GM21381 (cell line): ENCODE results near the gene CTPS2.

Experiments used
- ATAC-seq: cut with Tn5 transposase; IDR thresholded peaks from one replicate; pipeline ENCODE4 v1.9.1; 2021; ENCODE audit warnings: mild to moderate bottlenecking, moderate library complexity; ENCODE audit not compliant: unreplicated experiment

Gene CTPS2

DNA sequence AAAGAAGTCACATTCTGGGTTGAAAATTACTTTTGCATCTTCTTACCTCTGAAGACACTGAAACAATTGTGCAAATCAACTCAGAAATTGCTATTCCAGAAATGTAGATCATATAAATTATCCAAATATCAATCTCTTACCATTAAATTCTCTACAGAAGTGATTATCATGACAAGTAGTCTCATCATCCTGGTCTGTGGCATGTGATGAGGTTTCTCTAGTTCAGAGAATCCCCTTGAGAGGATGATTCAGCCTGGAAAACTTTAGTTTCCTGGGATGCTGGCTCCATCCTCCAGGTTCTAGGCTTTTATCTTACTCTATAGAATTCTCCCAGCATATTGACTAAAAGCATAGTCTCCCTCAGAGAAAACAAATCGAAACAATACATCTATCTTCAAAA is 138.7 kb downstream of the CTPS2 start:
- ATAC-seq: no peak

DNA sequence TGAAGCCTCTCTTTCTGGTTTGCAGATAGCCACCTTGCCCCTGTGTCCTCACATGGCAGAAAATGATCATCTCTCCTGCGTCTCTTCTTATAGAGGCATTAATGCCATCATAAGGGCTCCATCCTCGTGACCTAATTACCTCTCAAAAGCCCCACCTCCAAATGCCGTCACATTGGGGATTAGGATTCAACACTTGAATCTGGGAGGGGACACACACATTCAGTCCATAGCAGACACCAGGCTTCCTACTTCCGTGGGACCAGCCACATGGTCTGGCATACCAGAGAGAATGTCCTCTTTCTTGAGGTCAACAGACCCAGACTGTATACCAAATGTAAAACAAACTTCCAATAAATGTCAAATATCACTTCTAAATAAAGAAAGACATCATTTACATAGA is 144.8 kb downstream of the CTPS2 start:
- ATAC-seq: no peak

DNA sequence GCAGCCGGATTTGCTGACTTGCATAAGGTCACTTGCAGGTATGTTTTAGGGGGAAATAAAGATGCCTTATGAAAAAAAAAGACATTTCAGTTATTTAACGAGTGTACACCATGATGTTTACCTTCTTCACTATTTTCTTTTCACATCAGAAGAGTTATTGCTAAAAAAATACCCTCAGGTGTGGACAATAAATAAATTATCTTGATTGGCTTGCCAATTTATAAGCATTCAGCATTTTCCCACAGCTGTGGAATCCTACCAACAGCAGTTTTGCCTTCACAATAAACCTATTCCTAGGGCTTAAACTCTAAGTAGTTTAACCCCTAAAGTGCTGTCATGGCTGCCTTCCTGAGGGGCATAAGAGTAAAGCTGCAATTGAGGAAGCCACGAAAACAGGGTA is 145.9 kb downstream of the CTPS2 start:
- ATAC-seq: no peak

DNA sequence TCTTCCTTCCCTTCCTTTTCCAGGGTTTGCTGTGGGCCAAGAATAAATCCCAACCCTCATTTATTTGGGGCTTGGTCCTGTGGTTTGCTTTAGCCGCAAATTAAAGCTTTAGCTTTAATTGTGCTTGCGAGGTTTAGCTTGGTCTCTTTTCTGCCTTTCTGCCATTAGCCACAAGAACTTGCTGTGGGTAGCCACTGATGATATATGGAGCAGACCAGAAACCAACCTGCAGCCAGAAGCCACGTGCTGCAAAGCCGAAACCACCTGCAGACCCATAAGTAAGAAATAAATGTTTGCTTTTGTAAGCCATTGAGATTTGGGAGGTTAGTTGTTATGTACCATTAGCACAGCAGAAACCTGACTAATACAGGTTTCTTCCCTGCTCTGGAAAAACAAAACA is 152.3 kb downstream of the CTPS2 start:
- no peak for ATAC-seq

DNA sequence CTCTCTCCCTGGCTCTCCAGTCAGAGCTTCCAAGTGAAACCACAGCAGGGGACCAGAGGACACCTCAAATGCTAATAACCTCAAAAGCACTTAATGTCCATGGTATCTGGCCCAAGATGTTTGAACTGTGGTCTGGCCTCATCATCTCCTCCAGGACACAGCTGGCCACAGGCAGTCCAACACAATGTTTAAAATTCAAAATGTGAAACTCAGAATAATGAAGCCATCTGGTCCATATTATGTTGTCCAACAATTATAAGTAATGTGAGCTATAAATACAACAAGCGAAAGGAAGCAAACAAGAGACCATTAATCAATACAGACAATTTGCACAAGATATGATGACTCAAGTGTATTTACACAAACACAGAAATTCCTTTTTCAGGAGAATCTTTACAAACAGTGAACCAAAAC is 153.3 kb downstream of the CTPS2 start:
- ATAC-seq: no peak

DNA sequence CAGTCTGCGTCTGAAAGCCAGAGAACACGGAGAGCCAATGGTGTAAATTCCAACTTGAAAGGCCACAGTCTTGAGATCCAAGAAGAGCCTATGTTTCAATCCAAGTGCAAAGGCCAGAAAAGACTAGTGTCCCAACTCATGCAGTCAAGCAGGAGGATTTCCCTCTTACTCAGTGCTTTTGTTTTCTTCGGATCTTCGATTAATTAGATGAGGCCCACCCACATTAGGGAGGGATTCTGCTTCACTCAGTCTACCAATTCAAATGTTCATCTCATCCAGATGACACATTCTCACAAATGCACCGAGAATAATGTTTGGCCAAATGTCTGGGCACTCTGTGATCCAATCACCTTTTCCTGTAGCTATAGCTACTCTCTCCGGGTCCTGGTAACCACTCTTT is 154.0 kb downstream of the CTPS2 start:
- no peak for ATAC-seq

DNA sequence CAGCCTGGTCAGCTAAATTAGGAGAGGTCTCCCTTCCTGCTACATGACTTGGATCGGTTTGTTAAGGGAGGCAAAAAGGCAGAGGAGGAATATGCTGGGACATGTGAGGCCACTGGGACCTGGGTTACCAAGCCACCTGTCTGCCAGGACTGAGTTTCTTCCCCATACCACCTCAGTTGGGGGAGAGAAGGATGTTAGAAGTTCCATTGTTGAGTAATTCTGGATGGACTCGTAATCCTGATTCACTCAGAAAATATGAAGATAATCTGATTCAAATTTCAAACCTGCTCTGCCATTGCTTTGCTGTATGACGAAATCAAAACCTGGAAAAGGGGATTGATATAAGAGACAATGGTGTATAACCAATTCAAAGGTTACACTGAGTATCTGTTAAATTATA is 159.9 kb downstream of the CTPS2 start:
- no peak for ATAC-seq

DNA sequence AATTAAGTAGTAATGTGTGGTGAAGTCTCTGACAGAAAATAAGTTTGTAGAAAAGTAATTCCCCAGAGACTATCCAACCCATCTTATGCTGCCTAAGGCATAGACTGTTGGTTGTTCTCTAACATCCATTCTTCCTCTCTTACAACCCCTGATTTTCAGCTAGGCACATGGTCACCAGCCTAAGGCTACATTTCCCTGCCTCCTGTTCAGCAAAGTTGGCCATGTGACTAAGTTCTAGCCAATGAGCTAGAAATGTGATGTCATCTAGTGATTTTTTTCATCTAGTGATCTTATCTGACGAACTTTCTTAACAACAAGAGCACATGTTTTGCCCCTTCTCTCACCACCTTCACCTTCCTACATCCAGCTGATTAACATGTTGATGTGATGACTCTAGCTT is 164.8 kb downstream of the CTPS2 start:
- no peak for ATAC-seq

DNA sequence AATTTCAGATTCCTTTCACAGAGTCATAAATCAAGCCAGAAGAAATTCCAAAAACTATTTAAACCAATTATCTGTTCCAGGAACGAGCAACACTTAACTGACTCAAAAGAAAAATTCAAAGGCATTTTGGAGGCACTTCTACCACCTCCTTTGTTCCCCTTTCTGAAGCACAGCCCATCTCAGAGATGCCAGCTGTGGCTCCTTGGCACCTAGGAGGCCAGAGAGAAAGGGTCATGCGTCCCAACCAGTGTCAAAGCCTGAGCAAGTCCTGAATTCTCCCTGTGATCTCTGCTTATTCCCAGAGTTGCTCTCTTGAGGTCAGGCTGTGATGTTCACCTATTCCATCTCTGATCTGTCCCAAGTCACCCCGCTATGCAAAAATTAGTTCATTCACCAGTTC is 167.5 kb downstream of the CTPS2 start:
- ATAC-seq: no peak
